ENCODE data around the gene TMEM132D. TPM values are rescaled to one million over a fixed set of nuclear protein-coding genes. Genes with fewer than 3 reads are reported as not detected.
A peak's percentile ranks its signal among the peaks of the same experiment; 100 is the strongest.

Gene TMEM132D
- total and polyA plus RNA-seq, 4 donors, result 0.06 to 0.20 (median 0.13) TPM

DNA sequence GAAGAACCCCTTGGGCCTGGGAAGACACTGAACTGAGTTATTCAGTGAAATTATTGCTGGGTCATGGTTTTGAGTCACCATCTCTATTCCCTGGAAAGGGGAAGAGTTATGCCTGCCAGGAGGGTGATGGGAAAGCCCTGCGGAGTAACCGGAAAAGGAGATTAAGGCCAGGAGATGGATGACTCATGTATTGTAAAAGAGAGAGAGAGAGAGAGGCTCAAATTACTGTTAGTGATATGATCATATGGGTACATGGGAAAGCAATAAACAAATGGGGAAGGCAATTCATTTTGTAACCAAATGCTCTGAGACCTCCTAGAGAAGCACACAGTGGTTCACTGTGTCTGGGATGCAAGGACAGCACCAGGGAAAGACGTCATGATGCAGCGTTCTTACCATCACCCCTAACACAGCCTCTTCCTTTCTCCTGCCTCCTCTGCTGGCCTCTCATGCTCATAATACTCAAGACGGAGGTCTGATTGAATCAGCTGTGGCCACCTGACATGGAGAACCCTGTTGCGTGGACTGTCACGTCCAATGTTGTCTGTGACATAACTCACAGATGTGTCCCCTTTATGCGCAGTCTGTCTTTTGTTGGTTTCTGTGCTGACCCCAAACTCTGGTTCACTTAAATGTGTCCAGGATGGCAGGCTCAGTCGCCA lies 243.7 kb downstream of the TMEM132D start:
- TF ChIP-seq, protein P1, sequence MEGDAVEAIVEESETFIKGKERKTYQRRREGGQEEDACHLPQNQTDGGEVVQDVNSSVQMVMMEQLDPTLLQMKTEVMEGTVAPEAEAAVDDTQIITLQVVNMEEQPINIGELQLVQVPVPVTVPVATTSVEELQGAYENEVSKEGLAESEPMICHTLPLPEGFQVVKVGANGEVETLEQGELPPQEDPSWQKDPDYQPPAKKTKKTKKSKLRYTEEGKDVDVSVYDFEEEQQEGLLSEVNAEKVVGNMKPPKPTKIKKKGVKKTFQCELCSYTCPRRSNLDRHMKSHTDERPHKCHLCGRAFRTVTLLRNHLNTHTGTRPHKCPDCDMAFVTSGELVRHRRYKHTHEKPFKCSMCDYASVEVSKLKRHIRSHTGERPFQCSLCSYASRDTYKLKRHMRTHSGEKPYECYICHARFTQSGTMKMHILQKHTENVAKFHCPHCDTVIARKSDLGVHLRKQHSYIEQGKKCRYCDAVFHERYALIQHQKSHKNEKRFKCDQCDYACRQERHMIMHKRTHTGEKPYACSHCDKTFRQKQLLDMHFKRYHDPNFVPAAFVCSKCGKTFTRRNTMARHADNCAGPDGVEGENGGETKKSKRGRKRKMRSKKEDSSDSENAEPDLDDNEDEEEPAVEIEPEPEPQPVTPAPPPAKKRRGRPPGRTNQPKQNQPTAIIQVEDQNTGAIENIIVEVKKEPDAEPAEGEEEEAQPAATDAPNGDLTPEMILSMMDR (IDR thresholded peaks at IDR 0.05; ENCODE audit: control extremely low read depth, extremely low read depth), result no peak
- Histone ChIP-seq H3K9me3 (ENCODE audit: control insufficient read depth in 4 of 4, insufficient read depth in 3 of 4, low read length in 3 of 4) (no peaks in the 10 kb centered on the region), H3K4me3 (no peak overlapping the region), H3K4me1 (ENCODE audit: control insufficient read depth in 5 of 5, insufficient read depth in 5 of 5, low read length in 5 of 5) (no peaks in the 10 kb centered on the region), H3K9ac (ENCODE audit: insufficient read depth in 1 of 2, low read length in 2 of 2) (no peak overlapping the region), H3K27me3 (ENCODE audit: control insufficient read depth in 3 of 3, insufficient read depth in 3 of 3, low read length in 2 of 3) (no peaks in the 10 kb centered on the region), H3K36me3 (ENCODE audit: control insufficient read depth in 4 of 4, insufficient read depth in 4 of 4, low read length in 4 of 4) (no peaks in the 10 kb centered on the region), H3K27ac (ENCODE audit: low read depth in 1 of 2, low read length in 1 of 2) (no peak overlapping the region)
- 81 to 82% methylated on average over 9 of the region's 9 CpGs for WGBS, 2 donors
- DNase-seq (no peak), ATAC-seq (ENCODE audit: insufficient read depth, low FRiP score) (no peak)

DNA sequence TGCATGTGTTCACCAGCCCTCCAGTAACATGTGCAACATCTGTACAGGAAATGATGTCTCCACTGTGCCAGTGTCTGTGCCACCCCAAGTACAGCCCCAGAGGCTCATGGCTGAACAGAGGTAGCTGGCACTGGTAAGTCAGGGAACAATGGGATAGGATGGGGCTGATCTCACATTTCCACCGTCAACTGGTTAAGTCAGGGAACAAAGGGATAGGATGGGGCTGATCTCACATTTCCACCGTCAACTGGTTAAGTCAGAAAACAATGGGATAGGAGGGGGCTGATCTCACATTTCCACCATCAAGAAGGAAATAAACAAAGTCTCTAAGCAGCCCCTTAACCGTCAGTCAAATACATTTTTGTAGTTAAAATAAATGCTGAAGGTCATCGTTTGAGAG lies 246.6 kb downstream of the TMEM132D start:
- Histone ChIP-seq H3K27ac (ENCODE audit: low read depth in 1 of 2, low read length in 1 of 2) (no peak overlapping the region), H3K9ac (ENCODE audit: insufficient read depth in 1 of 2, low read length in 2 of 2) (no peak overlapping the region), H3K4me1 (ENCODE audit: control insufficient read depth in 5 of 5, insufficient read depth in 5 of 5, low read length in 5 of 5) (no peaks in the 10 kb centered on the region), H3K36me3 (ENCODE audit: control insufficient read depth in 4 of 4, insufficient read depth in 4 of 4, low read length in 4 of 4) (no peaks in the 10 kb centered on the region), H3K4me3 (no peak overlapping the region), H3K9me3 (ENCODE audit: control insufficient read depth in 4 of 4, insufficient read depth in 3 of 4, low read length in 3 of 4) (peaks cover 0 to 4% (median 0%) of the 10 kb centered on the region in 4 donors), H3K27me3 (ENCODE audit: control insufficient read depth in 3 of 3, insufficient read depth in 3 of 3, low read length in 2 of 3) (no peaks in the 10 kb centered on the region)
- ATAC-seq (ENCODE audit: insufficient read depth, low FRiP score) (no peak), DNase-seq (no peak)
- 36 to 42% methylated on average over 4 of the region's 4 CpGs for WGBS, 2 donors
- TF ChIP-seq, protein P1 (IDR thresholded peaks at IDR 0.05; ENCODE audit: control extremely low read depth, extremely low read depth), result no peak

DNA sequence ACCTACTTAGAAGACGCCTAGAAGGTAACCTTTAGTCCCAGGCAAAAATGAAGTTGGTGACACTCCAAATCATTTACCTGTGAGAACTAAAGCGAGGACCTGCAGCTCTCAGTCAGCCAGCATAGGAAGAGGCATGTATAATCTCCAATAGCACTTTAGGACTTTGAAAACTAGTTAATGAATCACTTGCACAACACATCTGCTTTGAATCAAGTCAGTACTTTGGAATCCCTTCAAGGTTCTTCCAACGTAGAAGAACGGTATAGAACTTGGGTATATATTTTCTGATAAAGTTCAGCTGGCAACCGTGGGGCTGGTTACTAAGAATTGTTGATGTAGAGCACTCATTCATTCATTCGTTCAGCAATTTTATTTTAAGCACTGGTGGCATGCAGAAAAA lies 251.9 kb downstream of the TMEM132D start:
- Histone ChIP-seq H3K27me3 (ENCODE audit: control insufficient read depth in 3 of 3, insufficient read depth in 3 of 3, low read length in 2 of 3) (no peaks in the 10 kb centered on the region), H3K9ac (ENCODE audit: insufficient read depth in 1 of 2, low read length in 2 of 2) (no peak overlapping the region), H3K36me3 (ENCODE audit: control insufficient read depth in 4 of 4, insufficient read depth in 4 of 4, low read length in 4 of 4) (no peaks in the 10 kb centered on the region), H3K4me1 (ENCODE audit: control insufficient read depth in 5 of 5, insufficient read depth in 5 of 5, low read length in 5 of 5) (no peaks in the 10 kb centered on the region), H3K4me3 (no peak overlapping the region), H3K9me3 (ENCODE audit: control insufficient read depth in 4 of 4, insufficient read depth in 3 of 4, low read length in 3 of 4) (peaks cover 0 to 12% (median 4%) of the 10 kb centered on the region in 4 donors), H3K27ac (ENCODE audit: low read depth in 1 of 2, low read length in 1 of 2) (no peak overlapping the region)
- DNase-seq, result no peak
- TF ChIP-seq, protein P1 (IDR thresholded peaks at IDR 0.05; ENCODE audit: control extremely low read depth, extremely low read depth), result no peak
- WGBS, 2 donors, result 80 to 88% methylated on average over 6 of the region's 6 CpGs
- ATAC-seq (ENCODE audit: insufficient read depth, low FRiP score), result no peak

DNA sequence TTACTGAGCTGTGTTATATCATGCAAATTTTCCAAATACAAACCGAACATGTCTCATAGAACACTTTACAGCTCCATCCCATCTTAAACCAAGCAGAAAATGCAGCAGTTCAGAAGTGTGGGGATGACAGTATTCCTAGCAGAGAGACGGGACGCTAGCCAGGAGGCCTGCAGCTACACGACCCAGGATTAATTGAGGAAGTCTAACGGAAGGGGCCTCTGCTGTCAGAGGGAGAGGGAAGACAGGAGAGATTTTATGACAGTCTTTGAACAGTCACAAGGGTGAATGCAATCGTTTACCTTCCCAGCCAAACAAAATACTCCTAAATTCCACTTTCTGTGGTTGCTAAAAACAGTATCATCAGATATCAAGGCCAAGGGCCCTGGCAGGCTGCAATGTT lies 261.9 kb downstream of the TMEM132D start:
- DNase-seq (peak in 1 of 3 donors; percentile 0), ATAC-seq (ENCODE audit: insufficient read depth, low FRiP score) (no peak)

More for the DNA sequence above, 261.9 kb downstream of the TMEM132D start:
- H3K27me3 ChIP-seq (ENCODE audit: control insufficient read depth in 3 of 3, insufficient read depth in 3 of 3, low read length in 2 of 3), result no peaks in the 10 kb centered on the region
- no peaks in the 10 kb centered on the region for H3K36me3 ChIP-seq (ENCODE audit: control insufficient read depth in 4 of 4, insufficient read depth in 4 of 4, low read length in 4 of 4)
- TF ChIP-seq, protein P1 (IDR thresholded peaks at IDR 0.05; ENCODE audit: control extremely low read depth, extremely low read depth), result no peak
- WGBS, 2 donors, result 17 to 26% methylated on average over 6 of the region's 6 CpGs
- no peak overlapping the region for H3K27ac ChIP-seq (ENCODE audit: low read depth in 1 of 2, low read length in 1 of 2)
- peaks cover 0 to 4% (median 0%) of the 10 kb centered on the region in 4 donors for H3K9me3 ChIP-seq (ENCODE audit: control insufficient read depth in 4 of 4, insufficient read depth in 3 of 4, low read length in 3 of 4)
- no peaks in the 10 kb centered on the region for H3K4me1 ChIP-seq (ENCODE audit: control insufficient read depth in 5 of 5, insufficient read depth in 5 of 5, low read length in 5 of 5)
- no peak overlapping the region for H3K9ac ChIP-seq (ENCODE audit: insufficient read depth in 1 of 2, low read length in 2 of 2)
- no peak overlapping the region for H3K4me3 ChIP-seq
